RWPE1 (cell line): ENCODE data around the gene THADA.

Source experiments
- CTCF ChIA-PET: fragments of 350-600 bp; sonication (Branson Sonifier 250); formaldehyde crosslinking; extraction: SDS; loops from one replicate; lab custom pipeline; 2021; lab: Yijun Ruan, JAX
- POLR2A ChIA-PET: fragments of 400-600 bp; formaldehyde crosslinking; extraction: SDS; loops from one replicate; lab custom pipeline; 2020; ENCODE audit warnings: antibody characterized with exemption; ENCODE audit not compliant: low non-redundant PET; lab: Yijun Ruan, JAX
- DNase-seq: peaks from one replicate; pipeline ENCODE4 v3.0.0; 2012; ENCODE audit warnings: low spot score
- H3K27ac ChIP-seq: fragments of 450-650 bp; 2 replicates; pipeline ENCODE4 v1.5.1; 2017
- TF ChIP-seq, protein P1 (sequence below): fragments of 450-650 bp; conservative IDR thresholded peaks from 2 replicates; pipeline ENCODE4 v1.5.1; 2017; ENCODE audit warnings: low read depth, mild to moderate bottlenecking

Gene THADA

DNA sequence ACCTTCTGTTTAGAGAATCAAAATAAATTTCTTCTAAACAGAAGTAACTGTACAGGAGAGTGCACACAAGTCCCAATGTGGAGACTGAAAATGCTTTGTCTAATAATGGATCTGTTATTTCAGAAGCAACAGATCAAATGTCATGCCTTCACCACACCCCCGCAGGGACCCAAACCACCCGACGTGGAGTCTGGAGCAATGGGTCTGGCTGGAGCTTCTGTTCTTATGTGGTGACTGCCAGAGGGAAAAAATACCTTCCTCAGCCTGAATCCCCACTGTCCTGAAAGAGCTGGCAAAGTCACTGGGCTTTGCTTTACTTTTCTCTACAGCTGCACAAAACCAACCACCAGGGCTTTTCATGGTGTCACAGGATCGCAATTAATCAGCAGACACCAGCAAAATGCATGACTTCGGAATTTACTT lies 250.4 kb downstream of the THADA start:
- ChIA-PET POLR2A (no interaction called here), CTCF (interaction anchor here (0.7 to 1.1 kb wide), 2 partner anchors 16 to 92 kb away, joined by 3 to 4 read pairs; no protein-coding TSS in a partner anchor)
- no peak for DNase-seq
- no peak overlapping the region for H3K27ac ChIP-seq
- TF ChIP-seq, protein P1, sequence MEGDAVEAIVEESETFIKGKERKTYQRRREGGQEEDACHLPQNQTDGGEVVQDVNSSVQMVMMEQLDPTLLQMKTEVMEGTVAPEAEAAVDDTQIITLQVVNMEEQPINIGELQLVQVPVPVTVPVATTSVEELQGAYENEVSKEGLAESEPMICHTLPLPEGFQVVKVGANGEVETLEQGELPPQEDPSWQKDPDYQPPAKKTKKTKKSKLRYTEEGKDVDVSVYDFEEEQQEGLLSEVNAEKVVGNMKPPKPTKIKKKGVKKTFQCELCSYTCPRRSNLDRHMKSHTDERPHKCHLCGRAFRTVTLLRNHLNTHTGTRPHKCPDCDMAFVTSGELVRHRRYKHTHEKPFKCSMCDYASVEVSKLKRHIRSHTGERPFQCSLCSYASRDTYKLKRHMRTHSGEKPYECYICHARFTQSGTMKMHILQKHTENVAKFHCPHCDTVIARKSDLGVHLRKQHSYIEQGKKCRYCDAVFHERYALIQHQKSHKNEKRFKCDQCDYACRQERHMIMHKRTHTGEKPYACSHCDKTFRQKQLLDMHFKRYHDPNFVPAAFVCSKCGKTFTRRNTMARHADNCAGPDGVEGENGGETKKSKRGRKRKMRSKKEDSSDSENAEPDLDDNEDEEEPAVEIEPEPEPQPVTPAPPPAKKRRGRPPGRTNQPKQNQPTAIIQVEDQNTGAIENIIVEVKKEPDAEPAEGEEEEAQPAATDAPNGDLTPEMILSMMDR, result no peak

DNA sequence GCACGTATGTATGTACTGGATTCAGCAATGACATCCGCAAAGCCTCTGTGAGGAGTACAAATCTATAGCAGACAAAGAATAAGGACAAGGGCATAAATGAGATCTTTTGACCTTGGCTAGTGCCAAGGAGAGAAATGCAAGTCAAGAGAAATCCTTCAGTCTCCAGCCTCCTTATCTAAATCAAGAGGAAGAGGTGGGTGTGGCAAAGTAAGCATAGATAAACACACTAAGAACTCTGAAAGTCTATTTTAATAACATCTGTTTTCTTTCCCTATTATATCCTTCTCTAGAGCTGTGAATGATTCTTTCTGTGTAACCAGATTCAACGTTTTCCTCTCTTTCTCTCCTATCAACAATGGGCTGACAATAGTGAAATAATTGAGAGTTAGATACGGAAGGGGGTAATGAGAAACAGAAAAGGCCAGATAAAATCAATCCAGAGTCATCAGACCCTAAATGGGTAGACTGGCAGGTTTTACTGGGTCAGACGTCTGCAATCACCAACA lies 250.9 kb downstream of the THADA start:
- no peak overlapping the region for H3K27ac ChIP-seq
- DNase-seq, result no peak
- TF ChIP-seq, protein P1, result no peak
- ChIA-PET POLR2A (no interaction called here), CTCF (interaction anchor here (1.1 kb wide), 1 partner anchor 15 kb away, joined by 4 read pairs; no protein-coding TSS in a partner anchor)

DNA sequence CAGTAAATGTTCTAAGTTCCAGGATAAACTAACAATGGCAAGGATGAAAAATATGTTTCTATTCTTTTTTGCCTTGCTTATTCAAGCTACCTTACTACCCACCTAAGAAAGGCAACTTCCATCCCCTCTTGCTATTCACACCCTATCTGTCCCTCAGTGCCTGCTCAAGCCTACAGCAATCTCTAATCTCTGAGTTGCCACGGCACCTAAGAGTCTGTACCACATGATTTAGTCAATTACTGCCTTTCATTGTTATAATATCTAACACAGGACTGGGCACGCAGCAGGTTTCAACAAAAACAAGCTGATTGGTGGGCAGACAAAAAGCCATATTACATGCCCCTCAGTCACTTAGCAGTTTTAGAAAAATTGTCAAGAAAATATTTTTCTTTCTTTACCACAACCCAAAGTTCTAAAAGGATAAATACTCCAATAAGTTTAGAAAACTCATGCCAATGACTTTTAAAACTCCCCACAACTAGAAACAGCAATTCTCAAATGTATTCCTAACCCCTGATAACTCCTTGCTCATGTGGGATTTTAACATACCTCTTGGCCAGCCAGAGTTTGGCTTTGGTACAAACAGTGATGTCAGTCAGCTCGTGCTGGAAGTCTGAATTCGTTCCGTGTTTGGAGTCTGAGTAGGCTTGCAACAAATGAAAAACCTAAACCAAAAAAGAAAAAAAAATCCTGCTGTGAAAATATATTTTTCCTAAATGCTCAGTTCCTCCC lies 252.1 kb downstream of the THADA start:
- H3K27ac ChIP-seq, result no peak overlapping the region
- POLR2A ChIA-PET, result no interaction called here
- CTCF ChIA-PET, result interaction anchor here (0.6 kb wide), 1 partner anchor 270 kb away, joined by 3 read pairs; no protein-coding TSS in a partner anchor
- TF ChIP-seq, protein P1, result no peak
- DNase-seq, result no peak

DNA sequence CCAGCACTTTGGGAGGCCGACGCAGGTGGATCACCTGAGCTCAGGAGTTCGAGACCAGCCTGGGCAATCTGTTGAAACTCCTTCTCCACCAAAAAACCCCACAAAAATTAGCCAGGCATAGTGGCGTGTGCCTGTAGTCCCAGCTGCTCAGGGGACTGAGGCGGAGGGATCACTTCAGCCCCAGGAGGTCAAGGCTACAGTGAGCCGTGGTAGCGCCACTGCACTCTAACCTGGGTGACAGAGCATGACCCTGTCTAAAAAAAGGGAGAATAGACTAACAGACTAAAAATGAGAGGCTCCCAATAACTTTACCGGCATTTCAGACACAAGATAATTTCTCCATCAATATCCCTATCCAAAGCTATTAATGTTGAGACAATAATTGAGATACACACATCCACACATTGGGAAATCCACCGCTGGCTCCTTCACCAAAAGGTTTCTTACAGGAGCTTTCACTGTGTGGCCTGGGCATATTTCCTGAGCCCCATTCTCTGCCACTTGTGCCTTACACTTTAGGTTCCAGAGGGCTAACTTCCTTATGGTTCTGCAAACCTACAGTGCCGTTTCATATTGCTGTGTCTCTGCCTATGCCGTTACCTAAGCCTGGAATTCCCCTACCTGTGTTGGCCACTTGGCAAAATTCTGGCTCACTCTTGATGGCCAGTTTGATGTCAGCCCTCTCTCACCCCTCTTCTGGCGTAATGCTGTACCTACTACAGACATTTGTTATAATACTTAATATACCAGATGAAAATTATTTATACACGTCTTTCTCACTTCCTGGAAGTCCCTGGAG lies 253.7 kb downstream of the THADA start:
- H3K27ac ChIP-seq, result peak overlapping the region; percentile 71; the same call in 1 of the 2 replicates
- no peak for DNase-seq
- ChIA-PET POLR2A (no interaction called here), CTCF (interaction anchor here (0.5 to 1.4 kb wide), 2 partner anchors 142 to 977 kb away, joined by 4 read pairs; no protein-coding TSS in a partner anchor)
- TF ChIP-seq, protein P1, result no peak

DNA sequence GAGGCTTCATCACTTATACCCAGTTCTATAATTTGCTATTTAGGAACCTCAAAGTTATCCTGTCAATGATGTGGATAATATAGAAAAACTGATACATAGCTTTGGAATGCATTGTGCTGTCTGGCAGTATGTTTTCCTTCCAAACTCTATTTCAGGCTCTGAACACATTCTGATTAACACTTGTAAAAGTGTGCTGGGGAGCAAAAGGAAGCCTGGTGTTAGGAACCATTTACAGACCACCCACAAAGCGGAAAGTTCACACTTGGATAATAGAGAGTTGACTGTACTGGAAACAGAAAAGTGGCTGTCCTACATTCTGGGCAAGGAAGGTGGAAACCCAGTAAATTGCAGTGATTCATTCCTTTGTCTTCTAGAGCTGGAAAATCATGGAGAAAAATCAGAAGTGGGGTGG lies 254.9 kb downstream of the THADA start:
- H3K27ac ChIP-seq, result peak overlapping the region; percentile 71
- CTCF ChIA-PET, result interaction anchor here (0.6 kb wide), 1 partner anchor 200 kb away, joined by 3 read pairs; no protein-coding TSS in a partner anchor
- peak; percentile 62 for DNase-seq

More for the DNA sequence above, 254.9 kb downstream of the THADA start:
- POLR2A ChIA-PET, result no interaction called here
- TF ChIP-seq, protein P1, result no peak
